ENCODE measurements around the gene AEBP1.

AEBP1 gene

GRCh38 chr7:44062180-44062902 lies 41.8 kb upstream of the AEBP1 start:
- H3K27me3 ChIP-seq (ENCODE audit: insufficient read depth, low read length): peaks cover 7% of the 10 kb centered on the region; the same call in 1 of the 2 replicates
- peaks cover 50% of the 10 kb centered on the region for H3K36me3 ChIP-seq (ENCODE audit: insufficient read depth, low read depth, low read length)
- no peak overlapping the region for H3K9ac ChIP-seq (ENCODE audit: low read depth, low read length)
- no peaks in the 10 kb centered on the region for H3K9me3 ChIP-seq (ENCODE audit: insufficient read depth, low read depth, low read length)
- no peak overlapping the region for H3K27ac ChIP-seq (ENCODE audit: low read length)
- peaks cover 13% of the 10 kb centered on the region; the same call in 1 of the 2 replicates for H3K4me1 ChIP-seq (ENCODE audit: insufficient read depth, low read length)
- H3K4me3 ChIP-seq (ENCODE audit: low read length): no peak overlapping the region

DNA sequence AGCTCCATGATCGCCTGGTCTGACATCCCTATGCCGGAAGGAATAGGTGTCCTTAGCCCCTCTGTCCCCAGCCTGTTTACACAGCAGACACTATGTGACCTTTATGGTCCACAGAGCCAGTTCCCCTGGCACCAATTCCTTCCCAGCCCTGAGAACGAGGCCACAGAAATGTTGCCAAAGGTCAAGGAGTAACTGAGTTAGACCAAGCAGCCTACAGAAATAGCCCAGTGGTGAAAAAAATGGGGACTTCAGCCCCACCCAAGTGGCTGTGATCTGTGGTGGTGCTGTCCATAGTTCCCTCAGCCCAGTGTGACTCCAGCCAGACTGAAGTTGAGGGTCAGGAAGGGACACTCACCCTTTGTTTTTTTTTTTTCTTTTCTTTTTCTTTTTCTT lies 41.2 kb upstream of the AEBP1 start:
- peaks cover 44% of the 10 kb centered on the region for H3K36me3 ChIP-seq (ENCODE audit: insufficient read depth, low read depth, low read length)
- peaks cover 13% of the 10 kb centered on the region; the same call in 1 of the 2 replicates for H3K4me1 ChIP-seq (ENCODE audit: insufficient read depth, low read length)

GRCh38 chr7:44063547-44063893 lies 40.6 kb upstream of the AEBP1 start:
- Histone ChIP-seq H3K4me3 (ENCODE audit: low read length) (peak overlapping the region; percentile 46; the same call in 1 of the 2 replicates), H3K36me3 (ENCODE audit: insufficient read depth, low read depth, low read length) (peaks cover 38% of the 10 kb centered on the region), H3K27ac (ENCODE audit: low read length) (no peak overlapping the region), H3K27me3 (ENCODE audit: insufficient read depth, low read length) (peaks cover 19% of the 10 kb centered on the region; the same call in 1 of the 2 replicates), H3K9me3 (ENCODE audit: insufficient read depth, low read depth, low read length) (no peaks in the 10 kb centered on the region), H3K9ac (ENCODE audit: low read depth, low read length) (no peak overlapping the region; the same call in 1 of the 2 replicates), H3K4me1 (ENCODE audit: insufficient read depth, low read length) (peaks cover 13% of the 10 kb centered on the region; the same call in 1 of the 2 replicates)

More for the DNA sequence above, 41.2 kb upstream of the AEBP1 start:
- Histone ChIP-seq H3K9ac (ENCODE audit: low read depth, low read length) (no peak overlapping the region), H3K9me3 (ENCODE audit: insufficient read depth, low read depth, low read length) (no peaks in the 10 kb centered on the region), H3K27ac (ENCODE audit: low read length) (no peak overlapping the region), H3K27me3 (ENCODE audit: insufficient read depth, low read length) (peaks cover 13% of the 10 kb centered on the region; the same call in 1 of the 2 replicates), H3K4me3 (ENCODE audit: low read length) (no peak overlapping the region)

GRCh38 chr7:44063894-44064651 lies 40.1 kb upstream of the AEBP1 start:
- Histone ChIP-seq H3K27ac (ENCODE audit: low read length) (no peak overlapping the region), H3K4me3 (ENCODE audit: low read length) (peak overlapping the region; percentile 46; the same call in 1 of the 2 replicates), H3K9me3 (ENCODE audit: insufficient read depth, low read depth, low read length) (no peaks in the 10 kb centered on the region), H3K4me1 (ENCODE audit: insufficient read depth, low read length) (peaks cover 13% of the 10 kb centered on the region; the same call in 1 of the 2 replicates), H3K36me3 (ENCODE audit: insufficient read depth, low read depth, low read length) (peaks cover 32% of the 10 kb centered on the region), H3K27me3 (ENCODE audit: insufficient read depth, low read length) (peaks cover 24% of the 10 kb centered on the region; the same call in 1 of the 2 replicates), H3K9ac (ENCODE audit: low read depth, low read length) (no peak overlapping the region; the same call in 1 of the 2 replicates)

- Histone ChIP-seq H3K27ac (ENCODE audit: low read length) (no peak overlapping the region), H3K9ac (ENCODE audit: low read depth, low read length) (no peak overlapping the region; the same call in 1 of the 2 replicates), H3K9me3 (ENCODE audit: insufficient read depth, low read depth, low read length) (no peaks in the 10 kb centered on the region), H3K4me1 (ENCODE audit: insufficient read depth, low read length) (peaks cover 13% of the 10 kb centered on the region; the same call in 1 of the 2 replicates), H3K36me3 (ENCODE audit: insufficient read depth, low read depth, low read length) (peaks cover 24% of the 10 kb centered on the region), H3K27me3 (ENCODE audit: insufficient read depth, low read length) (peaks cover 27% of the 10 kb centered on the region; the same call in 1 of the 2 replicates), H3K4me3 (ENCODE audit: low read length) (peak overlapping the region; percentile 43; the same call in 1 of the 2 replicates)
Observed at GRCh38 chr7:44064791-44065430, 39.2 kb upstream of the AEBP1 start.

DNA sequence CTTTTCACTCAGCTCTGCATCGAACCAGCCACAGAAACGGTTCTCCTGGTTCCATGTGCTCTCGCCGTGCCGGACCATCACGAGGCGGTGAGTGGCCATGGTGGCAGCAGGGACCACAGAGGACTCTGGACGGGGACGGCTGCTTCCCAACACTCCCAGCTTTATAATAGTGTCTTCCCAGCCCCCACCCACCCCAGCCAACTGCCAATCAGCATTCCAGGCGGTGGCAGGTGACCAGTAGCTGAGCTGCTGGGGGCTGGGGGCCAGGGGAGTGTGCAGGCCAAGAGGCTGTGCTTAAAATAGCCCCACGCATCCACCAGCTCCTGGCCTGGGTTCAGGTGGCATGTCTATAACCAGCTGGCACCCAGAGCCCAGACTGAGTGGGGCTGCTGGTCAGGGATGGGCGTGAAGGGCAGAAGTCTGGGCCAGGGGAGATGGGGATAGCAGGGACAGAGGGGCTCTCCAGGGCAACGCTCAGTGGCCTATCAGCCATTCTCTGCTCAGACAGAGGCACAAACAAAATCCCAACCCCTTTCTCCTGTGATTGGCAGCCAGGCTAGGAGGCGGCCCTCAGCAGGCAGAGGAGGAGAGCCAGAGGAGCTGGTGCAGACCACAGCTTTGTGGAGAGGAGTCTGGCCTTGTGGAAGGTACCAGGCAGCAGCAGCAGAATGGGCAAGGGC lies 38.6 kb upstream of the AEBP1 start, which contains the start of gene PGAM2:
Gene PGAM2 (minus strand): TSS at position 137 of the 680 bp plus-strand sequence. CDS start 38 bp downstream, at position 99.
- Histone ChIP-seq H3K9ac (ENCODE audit: low read depth, low read length) (no peak within 1 kb of the TSS; the same call in 1 of the 2 replicates), H3K4me3 (ENCODE audit: low read length) (peak within 1 kb of the TSS; percentile 43; the same call in 1 of the 2 replicates), H3K4me1 (ENCODE audit: insufficient read depth, low read length) (peaks cover 13% of the 10 kb centered on the region; the same call in 1 of the 2 replicates), H3K27ac (ENCODE audit: low read length) (no peak within 1 kb of the TSS), H3K9me3 (ENCODE audit: insufficient read depth, low read depth, low read length) (no peaks in the 10 kb centered on the region), H3K27me3 (ENCODE audit: insufficient read depth, low read length) (peaks cover 27% of the 10 kb centered on the region; the same call in 1 of the 2 replicates), H3K36me3 (ENCODE audit: insufficient read depth, low read depth, low read length) (peaks cover 17% of the 10 kb centered on the region)

DNA sequence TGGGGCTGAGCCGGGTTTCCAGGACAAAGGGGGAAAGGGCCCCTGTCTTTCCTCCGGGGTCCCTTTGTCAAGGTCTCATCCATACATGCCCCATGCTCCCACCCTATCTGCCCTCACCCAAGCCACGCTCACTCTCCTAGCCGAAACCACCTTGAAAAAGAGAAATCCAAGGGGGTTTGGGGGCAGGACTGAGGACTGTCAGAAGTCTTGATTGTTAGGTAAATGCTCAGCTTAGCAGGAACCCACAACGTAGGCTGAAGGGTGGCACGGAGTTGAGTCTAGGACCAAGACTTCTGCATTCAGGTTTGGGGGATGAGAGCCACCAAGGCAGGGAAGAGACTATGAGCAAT lies 38.1 kb upstream of the AEBP1 start:
- peaks cover 13% of the 10 kb centered on the region; the same call in 1 of the 2 replicates for H3K4me1 ChIP-seq (ENCODE audit: insufficient read depth, low read length)
- H3K27ac ChIP-seq (ENCODE audit: low read length): no peak overlapping the region
- H3K27me3 ChIP-seq (ENCODE audit: insufficient read depth, low read length): peaks cover 27% of the 10 kb centered on the region; the same call in 1 of the 2 replicates

DNA sequence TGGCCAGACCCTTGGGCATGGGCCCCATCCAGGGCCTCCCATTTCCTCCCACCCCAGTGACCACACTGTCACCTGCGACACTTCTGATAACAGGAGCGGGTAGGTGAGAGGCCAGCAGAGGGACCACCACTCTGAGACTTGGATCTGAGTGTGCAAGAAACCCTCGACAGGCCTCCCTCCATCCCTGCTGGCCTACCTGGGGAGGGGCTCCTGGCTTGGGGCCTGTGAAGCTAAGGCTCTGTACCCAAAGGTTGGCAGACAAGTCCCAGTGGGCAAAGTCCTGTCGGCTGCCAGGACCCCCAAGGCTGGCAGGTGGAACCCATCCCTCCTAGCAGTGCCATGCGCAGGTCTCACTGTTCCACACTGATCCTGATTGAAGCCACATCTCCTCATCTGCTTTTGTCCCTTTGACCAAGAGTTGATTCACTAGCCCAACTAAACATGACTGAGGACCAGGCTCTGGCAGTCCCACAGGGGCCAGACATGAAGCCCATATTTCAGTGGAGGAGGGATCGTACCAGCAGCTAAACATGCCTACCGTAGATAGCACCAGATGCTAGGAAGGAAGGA lies 37.6 kb upstream of the AEBP1 start:
- Histone ChIP-seq H3K4me3 (ENCODE audit: low read length) (peak overlapping the region; percentile 43; the same call in 1 of the 2 replicates), H3K36me3 (ENCODE audit: insufficient read depth, low read depth, low read length) (peaks cover 7% of the 10 kb centered on the region), H3K4me1 (ENCODE audit: insufficient read depth, low read length) (peaks cover 13% of the 10 kb centered on the region; the same call in 1 of the 2 replicates), H3K9ac (ENCODE audit: low read depth, low read length) (no peak overlapping the region), H3K9me3 (ENCODE audit: insufficient read depth, low read depth, low read length) (no peaks in the 10 kb centered on the region), H3K27me3 (ENCODE audit: insufficient read depth, low read length) (peaks cover 27% of the 10 kb centered on the region; the same call in 1 of the 2 replicates), H3K27ac (ENCODE audit: low read length) (no peak overlapping the region)

More for the DNA sequence above, 38.1 kb upstream of the AEBP1 start:
- Histone ChIP-seq H3K9ac (ENCODE audit: low read depth, low read length) (no peak overlapping the region; the same call in 1 of the 2 replicates), H3K4me3 (ENCODE audit: low read length) (peak overlapping the region; percentile 43; the same call in 1 of the 2 replicates), H3K9me3 (ENCODE audit: insufficient read depth, low read depth, low read length) (no peaks in the 10 kb centered on the region), H3K36me3 (ENCODE audit: insufficient read depth, low read depth, low read length) (peaks cover 12% of the 10 kb centered on the region)

- peaks cover 13% of the 10 kb centered on the region; the same call in 1 of the 2 replicates for H3K4me1 ChIP-seq (ENCODE audit: insufficient read depth, low read length)
- H3K9ac ChIP-seq (ENCODE audit: low read depth, low read length): no peak overlapping the region
- peaks cover 27% of the 10 kb centered on the region; the same call in 1 of the 2 replicates for H3K27me3 ChIP-seq (ENCODE audit: insufficient read depth, low read length)
- no peak overlapping the region for H3K27ac ChIP-seq (ENCODE audit: low read length)
- H3K9me3 ChIP-seq (ENCODE audit: insufficient read depth, low read depth, low read length): no peaks in the 10 kb centered on the region
- no peaks in the 10 kb centered on the region; the same call in 1 of the 2 replicates for H3K36me3 ChIP-seq (ENCODE audit: insufficient read depth, low read depth, low read length)
- no peak overlapping the region for H3K4me3 ChIP-seq (ENCODE audit: low read length)
Observed at GRCh38 chr7:44067064-44067951, 36.8 kb upstream of the AEBP1 start.

DNA sequence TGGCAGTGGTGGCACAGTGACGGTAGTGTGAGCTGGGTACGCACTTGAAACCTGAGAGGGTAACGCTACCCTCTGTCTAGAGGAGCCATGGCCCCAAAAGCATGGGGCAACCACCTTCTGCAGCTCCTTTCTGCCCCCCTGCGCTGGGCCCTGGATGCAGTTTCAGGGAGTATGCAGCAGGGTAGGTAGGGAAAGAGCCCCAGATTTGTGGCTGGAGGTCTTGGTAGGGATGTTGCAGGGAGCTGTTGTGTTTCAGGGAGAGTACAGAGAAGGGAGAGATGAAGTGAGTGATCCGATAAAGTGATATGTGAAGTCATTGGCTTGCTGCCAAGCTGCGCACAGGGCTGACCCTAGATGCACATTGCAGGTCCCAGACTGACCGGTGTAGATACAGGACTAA lies 36.1 kb upstream of the AEBP1 start:
- Histone ChIP-seq H3K9me3 (ENCODE audit: insufficient read depth, low read depth, low read length) (no peaks in the 10 kb centered on the region), H3K27me3 (ENCODE audit: insufficient read depth, low read length) (peaks cover 27% of the 10 kb centered on the region; the same call in 1 of the 2 replicates), H3K4me3 (ENCODE audit: low read length) (no peak overlapping the region), H3K4me1 (ENCODE audit: insufficient read depth, low read length) (peaks cover 13% of the 10 kb centered on the region; the same call in 1 of the 2 replicates), H3K27ac (ENCODE audit: low read length) (no peak overlapping the region), H3K9ac (ENCODE audit: low read depth, low read length) (no peak overlapping the region), H3K36me3 (ENCODE audit: insufficient read depth, low read depth, low read length) (peaks cover 3% of the 10 kb centered on the region)
